HG03575 (cell line): ENCODE results near the gene SLC29A4.
"Not testable (repeated sequence)": the region's sequence is repeated elsewhere in the genome, so short reads cannot be mapped to it uniquely, and the experiment has no call there.

ENCODE experiments used
- ATAC-seq: cut with Tn5 transposase; IDR thresholded peaks from one replicate; pipeline ENCODE4 v1.9.1; 2021; ENCODE audit not compliant: unreplicated experiment, insufficient number of reproducible peaks, low FRiP score; ENCODE audit errors: extremely low read depth

SLC29A4 gene

GRCh38 chr7:5270788-5271187, 12.0 kb upstream of the SLC29A4 start:
- no peak for ATAC-seq

- not testable (repeated sequence) for ATAC-seq
These were observed 8.8 kb upstream of the SLC29A4 start for GRCh38 chr7:5273831-5274405.

GRCh38 chr7:5274441-5274840, 8.3 kb upstream of the SLC29A4 start:
- ATAC-seq, result no peak

GRCh38 chr7:5274985-5275431, 7.7 kb upstream of the SLC29A4 start:
- not testable (repeated sequence) for ATAC-seq

GRCh38 chr7:5275510-5275909, 7.2 kb upstream of the SLC29A4 start:
- ATAC-seq, result not testable (repeated sequence)

GRCh38 chr7:5276123-5276522, 6.6 kb upstream of the SLC29A4 start:
- not testable (repeated sequence) for ATAC-seq

- ATAC-seq, result no peak
These were observed 6.1 kb upstream of the SLC29A4 start for GRCh38 chr7:5276611-5277010.

GRCh38 chr7:5278766-5279165, 4.0 kb upstream of the SLC29A4 start:
- no peak for ATAC-seq

GRCh38 chr7:5279734-5280133, 3.0 kb upstream of the SLC29A4 start:
- ATAC-seq, result no peak

- ATAC-seq, result not testable (repeated sequence)
These were observed 894 bp upstream of the SLC29A4 start for GRCh38 chr7:5281598-5282500.

GRCh38 chr7:5283421-5284303, 919 bp downstream of the SLC29A4 start:
- no peak for ATAC-seq

- no peak for ATAC-seq
These were observed 1.9 kb downstream of the SLC29A4 start for GRCh38 chr7:5284304-5285281.

GRCh38 chr7:5286933-5287332, 4.2 kb downstream of the SLC29A4 start:
- ATAC-seq, result no peak

- not testable (repeated sequence) for ATAC-seq
These were observed 4.6 kb downstream of the SLC29A4 start for GRCh38 chr7:5287373-5287772.

GRCh38 chr7:5287802-5288201, 5.1 kb downstream of the SLC29A4 start:
- ATAC-seq, result no peak

GRCh38 chr7:5288560-5288959, 5.8 kb downstream of the SLC29A4 start:
- ATAC-seq, result not testable (repeated sequence)

- ATAC-seq, result no peak
These were observed 6.6 kb downstream of the SLC29A4 start for GRCh38 chr7:5289355-5289754.

GRCh38 chr7:5291301-5291700, 8.6 kb downstream of the SLC29A4 start:
- ATAC-seq, result no peak
